GM21786 (cell line): Measurements from ENCODE around the gene MCU.
"Not testable (repeated sequence)": the region's sequence is repeated elsewhere in the genome, so short reads cannot be mapped to it uniquely, and the experiment has no call there.

Experiments used
- ATAC-seq: cut with Tn5 transposase; IDR thresholded peaks from one replicate; pipeline ENCODE4 v1.9.1; 2021; ENCODE audit not compliant: unreplicated experiment

Gene MCU

GRCh38 chr10:72686430-72686829 lies 5.5 kb upstream of the MCU start:
- ATAC-seq, result not testable (repeated sequence)

- ATAC-seq, result no peak
Observed at GRCh38 chr10:72687035-72687434, 4.9 kb upstream of the MCU start.

- no peak for ATAC-seq
Observed at GRCh38 chr10:72688208-72688651, 3.7 kb upstream of the MCU start.

GRCh38 chr10:72689660-72690059 lies 2.3 kb upstream of the MCU start:
- ATAC-seq, result no peak

- no peak for ATAC-seq
Observed at GRCh38 chr10:72690071-72690755, 1.7 kb upstream of the MCU start.

- ATAC-seq, result no peak
Observed at GRCh38 chr10:72691470-72691862, 477 bp upstream of the MCU start.

GRCh38 chr10:72692744-72692993 lies 726 bp downstream of the MCU start:
- ATAC-seq, result no peak

GRCh38 chr10:72692994-72693781 lies 1.2 kb downstream of the MCU start:
- ATAC-seq, result no peak

GRCh38 chr10:72694476-72695369 lies 2.8 kb downstream of the MCU start:
- no peak for ATAC-seq

GRCh38 chr10:72695496-72695895 lies 3.6 kb downstream of the MCU start:
- no peak for ATAC-seq

- ATAC-seq, result no peak
Observed at GRCh38 chr10:72697716-72698115, 5.8 kb downstream of the MCU start.

- ATAC-seq, result not testable (repeated sequence)
Observed at GRCh38 chr10:72702465-72702864, 10.5 kb downstream of the MCU start.

GRCh38 chr10:72702868-72703581 lies 11.1 kb downstream of the MCU start:
- peak; percentile 84 for ATAC-seq

GRCh38 chr10:72704117-72704516 lies 12.2 kb downstream of the MCU start:
- no peak for ATAC-seq

- ATAC-seq, result no peak
Observed at GRCh38 chr10:72709041-72709440, 17.1 kb downstream of the MCU start.

GRCh38 chr10:72712136-72712535 lies 20.2 kb downstream of the MCU start:
- no peak for ATAC-seq

- ATAC-seq, result no peak
Observed at GRCh38 chr10:72719941-72720592, 28.1 kb downstream of the MCU start.

- no peak for ATAC-seq
Observed at GRCh38 chr10:72720814-72721660, 29.1 kb downstream of the MCU start.

GRCh38 chr10:72727130-72727529 lies 35.2 kb downstream of the MCU start:
- ATAC-seq, result no peak

- no peak for ATAC-seq
Observed at GRCh38 chr10:72728462-72728861, 36.5 kb downstream of the MCU start.
